ENCODE results near the gene KAT6B. TPM values are rescaled to one million over a fixed set of nuclear protein-coding genes. Genes with fewer than 3 reads are reported as not detected.

Gene KAT6B
- total and polyA plus RNA-seq, 2 of the 8 experiments (the other 6 are each of a cell fraction or from before 2014, with no cell fraction given) = 7.3 to 30.8 TPM

GRCh38 chr10:74836877-74837276 lies 10.5 kb downstream of the KAT6B start (continued):
- TF ChIP-seq ATF2 (IDR thresholded peaks at IDR 0.05; ENCODE audit: low read length) = no peak
- TF ChIP-seq RBBP5 (IDR thresholded peaks at IDR 0.05; ENCODE audit: borderline replicate concordance, low read depth, low read length) = no peak
- TF ChIP-seq HDAC6 (IDR thresholded peaks at IDR 0.05; ENCODE audit: low read depth, low read length) = no peak
- TF ChIP-seq SIRT6 (IDR thresholded peaks at IDR 0.05; ENCODE audit: low read length) = no peak
- no peak for TF ChIP-seq SRF (IDR thresholded peaks at IDR 0.05; ENCODE audit: low read depth, low read length)
- TF ChIP-seq, protein P1, sequence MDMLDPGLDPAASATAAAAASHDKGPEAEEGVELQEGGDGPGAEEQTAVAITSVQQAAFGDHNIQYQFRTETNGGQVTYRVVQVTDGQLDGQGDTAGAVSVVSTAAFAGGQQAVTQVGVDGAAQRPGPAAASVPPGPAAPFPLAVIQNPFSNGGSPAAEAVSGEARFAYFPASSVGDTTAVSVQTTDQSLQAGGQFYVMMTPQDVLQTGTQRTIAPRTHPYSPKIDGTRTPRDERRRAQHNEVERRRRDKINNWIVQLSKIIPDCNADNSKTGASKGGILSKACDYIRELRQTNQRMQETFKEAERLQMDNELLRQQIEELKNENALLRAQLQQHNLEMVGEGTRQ (IDR thresholded peaks at IDR 0.05; ENCODE audit: low read length) = no peak
- no peak for TF ChIP-seq ZNF274 (IDR thresholded peaks at IDR 0.05; ENCODE audit: borderline replicate concordance, extremely low read depth, low read length)
- TF ChIP-seq POLR2A (IDR thresholded peaks at IDR 0.05; ENCODE audit: control extremely low read depth in 1 of 2, low read depth in 2 of 2, low read length in 2 of 2) = no peak

Data from H1 (cell line).